IgD-negative memory B cell (primary cell): ENCODE results near the gene C12orf57. TPM values are rescaled to one million over a fixed set of nuclear protein-coding genes. Genes with fewer than 3 reads are reported as not detected.
A peak's percentile ranks its signal among the peaks of the same experiment; 100 is the strongest.

ENCODE experiments used
- H3K27ac Mint-ChIP-seq, 3 donors: one replicate each; pipeline ENCODE4 v1.8.0; 2020 to 2022; ENCODE audit warnings: mild to moderate bottlenecking in 3 of 3, mixed read lengths in 3 of 3, moderate library complexity in 1 of 3
- H3K27me3 Mint-ChIP-seq: one replicate; pipeline ENCODE4 v1.8.0; 2021; ENCODE audit warnings: mixed read lengths
- H3K36me3 Mint-ChIP-seq: one replicate; pipeline ENCODE4 v1.8.0; 2020; ENCODE audit warnings: mild to moderate bottlenecking, mixed read lengths
- H3K4me1 Mint-ChIP-seq, 3 donors: one replicate each; pipeline ENCODE4 v1.8.0; 2020 to 2022; ENCODE audit warnings: mixed read lengths in 3 of 3, mild to moderate bottlenecking in 1 of 3
- H3K4me3 Mint-ChIP-seq, 4 donors: one replicate each; pipeline ENCODE4 v1.8.0; 2020 to 2022; ENCODE audit warnings: mild to moderate bottlenecking in 4 of 4, mixed read lengths in 4 of 4, moderate library complexity in 3 of 4
- H3K9me3 Mint-ChIP-seq, 3 donors: one replicate each; pipeline ENCODE4 v1.8.0; 2020 to 2021; ENCODE audit warnings: mixed read lengths in 3 of 3, mild to moderate bottlenecking in 1 of 3
- polyA plus RNA-seq: library from polyadenylated mRNA; unstranded; fragments of 300-500 nt; fragmentation: Illumina TruSeq; gene quantifications from one replicate; pipeline ENCODE4 v1.2.3, GENCODE V29; 2021

C12orf57 gene
- polyA plus RNA-seq, 1 donor from 2014 or later, result 141 TPM

DNA sequence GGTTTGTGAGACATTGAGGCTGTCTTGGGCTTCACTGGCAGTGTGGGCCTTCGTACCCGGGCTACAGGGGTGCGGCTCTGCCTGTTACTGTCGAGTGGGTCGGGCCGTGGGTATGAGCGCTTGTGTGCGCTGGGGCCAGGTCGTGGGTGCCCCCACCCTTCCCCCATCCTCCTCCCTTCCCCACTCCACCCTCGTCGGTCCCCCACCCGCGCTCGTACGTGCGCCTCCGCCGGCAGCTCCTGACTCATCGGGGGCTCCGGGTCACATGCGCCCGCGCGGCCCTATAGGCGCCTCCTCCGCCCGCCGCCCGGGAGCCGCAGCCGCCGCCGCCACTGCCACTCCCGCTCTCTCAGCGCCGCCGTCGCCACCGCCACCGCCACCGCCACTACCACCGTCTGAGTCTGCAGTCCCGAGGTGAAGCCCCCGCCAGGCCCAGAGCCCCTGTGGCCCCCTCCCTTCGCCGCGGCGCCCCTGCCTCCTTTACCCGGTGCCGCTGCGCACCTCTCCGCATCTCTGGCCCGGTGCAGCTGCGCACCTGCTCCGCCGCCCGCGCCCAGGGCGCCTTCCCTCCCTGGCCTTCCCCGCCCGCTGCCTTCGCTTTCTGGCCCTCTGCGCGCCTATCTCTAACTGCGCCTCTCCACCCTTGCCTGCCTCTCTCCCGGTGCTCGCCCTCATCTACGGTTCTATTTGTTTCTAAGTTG is 29.4 kb upstream of the C12orf57 start, which contains the start of gene ENO2:
TSS of gene ENO2 (plus strand) at position 335 of the 701 bp plus-strand sequence. CDS start 1,253 bp downstream, outside the sequence.
- H3K36me3 Mint-ChIP-seq, result peaks cover 1% of the 10 kb centered on the region
- H3K27ac Mint-ChIP-seq, result peak within 1 kb of the TSS; percentile 82 to 95 (median 92)
- peaks cover 4% of the 10 kb centered on the region for H3K27me3 Mint-ChIP-seq
- H3K4me1 Mint-ChIP-seq, result peaks cover 9 to 14% (median 14%) of the 10 kb centered on the region in 3 donors
- peak within 1 kb of the TSS; percentile 90 to 99 (median 94) for H3K4me3 Mint-ChIP-seq
- H3K9me3 Mint-ChIP-seq, result no peaks in the 10 kb centered on the region

DNA sequence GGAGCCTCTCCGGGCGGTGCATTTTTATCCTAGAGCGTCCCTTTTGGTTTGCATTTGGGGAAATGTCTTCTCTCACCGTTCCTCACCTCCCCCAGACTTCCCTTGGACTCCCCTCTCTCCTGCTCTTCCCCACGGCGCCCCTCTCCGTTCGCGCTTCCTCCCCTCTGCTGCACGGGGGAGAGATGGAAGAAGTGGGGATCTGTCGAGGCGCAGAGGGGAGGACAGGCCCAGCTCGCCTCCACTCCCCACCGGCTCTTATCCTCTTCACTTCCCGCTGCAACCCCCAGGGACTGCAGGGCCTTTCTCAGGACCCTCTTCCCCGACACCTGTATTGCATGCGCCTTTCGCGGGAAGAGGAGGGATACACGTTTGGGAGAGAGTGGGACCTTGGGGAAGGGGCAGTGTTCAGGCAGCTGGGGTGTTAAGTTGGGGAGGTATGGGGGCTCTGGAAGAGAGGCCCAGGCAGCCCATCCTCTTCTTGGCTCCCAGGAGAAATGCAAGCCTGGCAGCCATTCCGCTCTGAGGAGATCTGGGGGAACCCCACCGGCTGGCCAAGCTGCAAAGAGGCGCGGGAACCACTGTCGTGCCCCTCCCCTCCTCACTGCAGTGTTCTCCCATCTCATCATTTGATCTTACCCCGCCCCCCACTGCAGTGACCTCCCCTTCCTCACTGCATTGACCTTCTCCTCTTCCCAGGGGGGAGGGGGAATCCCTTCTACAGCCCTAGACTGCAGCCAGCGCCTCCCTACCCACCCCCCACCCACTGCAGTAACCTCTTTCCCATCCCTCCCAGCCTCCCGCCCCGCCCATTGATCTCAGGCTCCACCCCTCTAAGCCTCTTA is 28.7 kb upstream of the C12orf57 start:
- Mint-ChIP-seq H3K27ac (peak overlapping the region; percentile 82 to 95 (median 92)), H3K27me3 (peaks cover 4% of the 10 kb centered on the region), H3K36me3 (peaks cover 1% of the 10 kb centered on the region), H3K9me3 (no peaks in the 10 kb centered on the region), H3K4me3 (peak overlapping the region; percentile 90 to 99 (median 94)), H3K4me1 (peaks cover 12 to 21% (median 18%) of the 10 kb centered on the region in 3 donors)

GRCh38 chr12:6915789-6916285 is 28.0 kb upstream of the C12orf57 start:
- H3K4me3 Mint-ChIP-seq, result peak overlapping the region; percentile 57 to 99 (median 94)
- no peaks in the 10 kb centered on the region for H3K9me3 Mint-ChIP-seq
- peaks cover 1% of the 10 kb centered on the region for H3K36me3 Mint-ChIP-seq
- H3K4me1 Mint-ChIP-seq, result peaks cover 12 to 21% (median 18%) of the 10 kb centered on the region in 3 donors
- H3K27ac Mint-ChIP-seq, result peak overlapping the region in 1 of 3 donors; percentile 45
- peaks cover 4% of the 10 kb centered on the region for H3K27me3 Mint-ChIP-seq

DNA sequence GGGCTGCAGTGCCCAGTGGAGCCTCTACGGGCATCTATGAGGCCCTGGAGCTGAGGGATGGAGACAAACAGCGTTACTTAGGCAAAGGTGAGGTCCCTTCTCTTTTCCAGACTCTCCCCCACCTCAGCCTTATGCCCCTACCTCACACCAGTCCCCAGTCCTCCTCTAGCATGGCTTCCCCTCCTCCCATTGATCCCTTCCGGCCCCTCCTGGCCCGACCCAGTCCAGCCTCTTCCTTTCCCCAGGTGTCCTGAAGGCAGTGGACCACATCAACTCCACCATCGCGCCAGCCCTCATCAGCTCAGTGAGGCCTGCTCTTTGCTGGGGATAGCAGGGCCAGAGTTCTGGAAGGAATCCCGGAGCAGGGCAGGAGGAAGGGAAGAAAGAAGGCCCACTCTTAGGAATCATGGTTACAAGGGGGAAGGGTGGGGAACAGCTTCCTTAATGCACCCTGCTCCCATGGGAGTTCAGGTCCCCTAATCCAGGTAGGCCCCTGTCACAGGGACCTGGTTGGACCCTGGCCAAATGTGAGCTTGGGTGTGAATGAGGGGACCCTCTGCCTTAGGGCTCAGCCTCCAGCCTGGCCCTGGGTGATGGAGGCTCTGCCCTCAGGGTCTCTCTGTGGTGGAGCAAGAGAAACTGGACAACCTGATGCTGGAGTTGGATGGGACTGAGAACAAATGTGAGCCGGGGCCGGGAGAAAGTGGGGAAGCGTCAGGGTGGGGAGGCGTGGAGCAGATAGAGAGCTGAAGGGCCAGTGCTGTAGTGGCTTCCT is 27.2 kb upstream of the C12orf57 start:
- peak overlapping the region in 1 of 4 donors; percentile 34 for H3K4me3 Mint-ChIP-seq
- no peaks in the 10 kb centered on the region for H3K9me3 Mint-ChIP-seq
- H3K36me3 Mint-ChIP-seq, result peaks cover 1% of the 10 kb centered on the region
- peak overlapping the region in 2 of 3 donors; percentile 45 to 59 for H3K27ac Mint-ChIP-seq
- peaks cover 12 to 21% (median 21%) of the 10 kb centered on the region in 3 donors for H3K4me1 Mint-ChIP-seq
- H3K27me3 Mint-ChIP-seq, result peaks cover 4% of the 10 kb centered on the region

DNA sequence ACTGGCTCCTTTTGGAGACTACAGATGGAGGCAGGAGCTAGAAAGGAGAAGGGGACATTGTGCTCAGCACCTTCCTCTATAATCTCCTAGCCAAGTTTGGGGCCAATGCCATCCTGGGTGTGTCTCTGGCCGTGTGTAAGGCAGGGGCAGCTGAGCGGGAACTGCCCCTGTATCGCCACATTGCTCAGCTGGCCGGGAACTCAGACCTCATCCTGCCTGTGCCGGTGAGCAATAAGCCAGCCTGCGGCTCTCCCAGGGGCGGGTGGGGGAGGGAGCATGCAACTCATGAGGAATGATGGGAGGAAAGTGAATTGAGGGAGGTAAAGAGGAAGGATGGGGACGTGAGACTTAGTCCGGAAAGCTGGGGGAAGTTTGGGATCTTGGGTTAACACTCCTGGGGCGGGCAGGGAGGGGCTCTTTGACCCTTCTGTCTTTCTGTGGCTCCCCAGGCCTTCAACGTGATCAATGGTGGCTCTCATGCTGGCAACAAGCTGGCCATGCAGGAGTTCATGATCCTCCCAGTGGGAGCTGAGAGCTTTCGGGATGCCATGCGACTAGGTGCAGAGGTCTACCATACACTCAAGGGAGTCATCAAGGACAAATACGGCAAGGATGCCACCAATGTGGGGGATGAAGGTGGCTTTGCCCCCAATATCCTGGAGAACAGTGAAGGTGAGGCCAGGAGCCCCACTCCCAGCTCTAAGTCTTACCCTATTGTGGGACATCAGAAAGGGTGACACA is 26.2 kb upstream of the C12orf57 start:
- no peak overlapping the region for H3K27ac Mint-ChIP-seq
- peaks cover 4% of the 10 kb centered on the region for H3K27me3 Mint-ChIP-seq
- H3K4me3 Mint-ChIP-seq, result peak overlapping the region in 1 of 4 donors; percentile 78
- peaks cover 22 to 31% (median 22%) of the 10 kb centered on the region in 3 donors for H3K4me1 Mint-ChIP-seq
- H3K36me3 Mint-ChIP-seq, result peaks cover 1% of the 10 kb centered on the region
- H3K9me3 Mint-ChIP-seq, result no peaks in the 10 kb centered on the region

DNA sequence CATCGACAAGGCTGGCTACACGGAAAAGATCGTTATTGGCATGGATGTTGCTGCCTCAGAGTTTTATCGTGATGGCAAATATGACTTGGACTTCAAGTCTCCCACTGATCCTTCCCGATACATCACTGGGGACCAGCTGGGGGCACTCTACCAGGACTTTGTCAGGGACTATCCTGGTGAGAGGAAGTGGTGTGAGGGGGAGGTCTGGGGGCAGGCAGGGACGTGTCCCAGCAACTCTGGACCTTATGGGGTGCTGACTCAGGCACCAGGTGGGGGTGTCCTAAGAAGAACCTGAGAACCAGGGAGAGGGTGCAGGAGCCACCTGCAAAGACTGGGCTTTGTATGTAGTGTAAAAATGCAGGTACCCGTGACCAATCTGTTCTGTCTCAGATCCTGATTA is 24.2 kb upstream of the C12orf57 start:
- H3K4me3 Mint-ChIP-seq, result peak overlapping the region in 1 of 4 donors; percentile 42
- no peaks in the 10 kb centered on the region for H3K9me3 Mint-ChIP-seq
- peaks cover 30 to 44% (median 35%) of the 10 kb centered on the region in 3 donors for H3K4me1 Mint-ChIP-seq
- peaks cover 1% of the 10 kb centered on the region for H3K36me3 Mint-ChIP-seq
- H3K27ac Mint-ChIP-seq, result no peak overlapping the region
- H3K27me3 Mint-ChIP-seq, result peaks cover 4% of the 10 kb centered on the region

DNA sequence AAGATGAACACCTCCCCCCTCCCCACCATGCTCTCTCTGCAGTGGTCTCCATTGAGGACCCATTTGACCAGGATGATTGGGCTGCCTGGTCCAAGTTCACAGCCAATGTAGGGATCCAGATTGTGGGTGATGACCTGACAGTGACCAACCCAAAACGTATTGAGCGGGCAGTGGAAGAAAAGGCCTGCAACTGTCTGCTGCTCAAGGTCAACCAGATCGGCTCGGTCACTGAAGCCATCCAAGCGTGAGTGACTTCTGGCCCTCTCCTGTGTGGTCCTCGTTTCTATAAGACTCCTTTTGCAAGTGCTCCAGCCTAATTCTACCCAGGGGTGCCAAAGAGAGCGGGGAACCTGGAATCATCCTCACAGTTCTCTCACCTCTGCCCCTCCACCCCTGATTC is 22.3 kb upstream of the C12orf57 start:
- peak overlapping the region in 1 of 4 donors; percentile 55 for H3K4me3 Mint-ChIP-seq
- peak overlapping the region in 2 of 3 donors; percentile 64 to 89 for H3K27ac Mint-ChIP-seq
- H3K9me3 Mint-ChIP-seq, result no peaks in the 10 kb centered on the region
- peaks cover 27 to 38% (median 36%) of the 10 kb centered on the region in 3 donors for H3K4me1 Mint-ChIP-seq
- H3K27me3 Mint-ChIP-seq, result no peaks in the 10 kb centered on the region
- peaks cover 1% of the 10 kb centered on the region for H3K36me3 Mint-ChIP-seq

DNA sequence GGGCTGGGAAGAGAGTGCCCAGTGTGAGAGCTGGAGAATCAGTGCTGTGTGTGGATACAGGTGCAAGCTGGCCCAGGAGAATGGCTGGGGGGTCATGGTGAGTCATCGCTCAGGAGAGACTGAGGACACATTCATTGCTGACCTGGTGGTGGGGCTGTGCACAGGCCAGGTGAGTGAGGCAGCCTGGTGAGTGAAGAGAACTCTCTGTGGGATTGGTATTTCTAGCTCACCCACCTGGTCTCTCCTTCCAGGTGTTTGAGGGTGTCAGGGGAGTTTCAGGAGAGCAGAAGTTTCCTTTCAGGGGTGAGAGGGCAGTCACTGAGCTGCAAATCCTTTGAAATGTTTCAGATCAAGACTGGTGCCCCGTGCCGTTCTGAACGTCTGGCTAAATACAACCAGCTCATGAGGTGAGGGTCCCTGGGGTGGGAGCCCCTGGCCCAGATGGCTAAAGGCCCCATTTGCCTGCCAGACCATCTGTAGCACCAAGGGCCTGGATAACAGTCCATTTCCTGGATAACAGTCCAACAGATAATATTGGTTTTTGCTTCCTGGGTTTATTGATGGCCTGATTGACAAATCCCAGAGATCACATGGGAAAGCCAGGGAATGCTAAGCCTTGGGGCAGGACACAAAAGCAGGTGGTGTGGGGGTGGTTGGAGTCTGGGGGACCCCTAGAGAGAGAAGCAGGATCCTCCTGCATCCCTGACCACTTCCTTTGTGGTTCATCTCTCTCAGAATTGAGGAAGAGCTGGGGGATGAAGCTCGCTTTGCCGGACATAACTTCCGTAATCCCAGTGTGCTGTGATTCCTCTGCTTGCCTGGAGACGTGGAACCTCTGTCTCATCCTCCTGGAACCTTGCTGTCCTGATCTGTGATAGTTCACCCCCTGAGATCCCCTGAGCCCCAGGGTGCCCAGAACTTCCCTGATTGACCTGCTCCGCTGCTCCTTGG is 21.6 kb upstream of the C12orf57 start:
- Mint-ChIP-seq H3K9me3 (no peaks in the 10 kb centered on the region), H3K27ac (peak overlapping the region; percentile 64 to 89 (median 89)), H3K27me3 (no peaks in the 10 kb centered on the region), H3K4me3 (peak overlapping the region; percentile 34 to 90 (median 64)), H3K4me1 (peaks cover 27 to 43% (median 36%) of the 10 kb centered on the region in 3 donors), H3K36me3 (no peaks in the 10 kb centered on the region)

- Mint-ChIP-seq H3K4me1 (peaks cover 27 to 43% (median 36%) of the 10 kb centered on the region in 3 donors), H3K36me3 (no peaks in the 10 kb centered on the region), H3K9me3 (no peaks in the 10 kb centered on the region), H3K4me3 (peak overlapping the region; percentile 34 to 90 (median 64)), H3K27me3 (no peaks in the 10 kb centered on the region), H3K27ac (peak overlapping the region; percentile 64 to 89 (median 89))
Measured at GRCh38 chr12:6923003-6923732, 20.7 kb upstream of the C12orf57 start.

DNA sequence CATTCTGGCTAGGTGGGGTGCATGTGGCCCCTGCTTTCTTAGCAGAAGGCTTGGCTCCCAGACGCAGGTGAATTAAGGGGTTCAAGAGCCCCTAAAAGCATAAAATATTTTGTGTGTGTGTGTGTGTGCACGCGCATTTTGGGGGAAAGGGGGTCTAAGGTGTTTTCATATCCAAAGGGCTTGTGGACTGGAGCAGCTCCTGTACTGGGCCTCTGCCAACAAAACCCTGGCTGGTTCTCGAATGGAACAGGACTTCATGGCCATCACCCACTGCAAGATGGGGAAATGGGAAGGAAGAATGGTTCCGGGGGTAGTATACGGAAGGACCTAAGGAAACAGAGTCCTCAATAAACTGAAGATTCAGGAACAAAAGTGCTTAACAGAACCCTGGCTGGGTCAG is 20.0 kb upstream of the C12orf57 start:
- no peaks in the 10 kb centered on the region for H3K27me3 Mint-ChIP-seq
- no peaks in the 10 kb centered on the region for H3K36me3 Mint-ChIP-seq
- H3K27ac Mint-ChIP-seq, result peak overlapping the region in 2 of 3 donors; percentile 64 to 86
- H3K4me1 Mint-ChIP-seq, result peaks cover 31 to 46% (median 37%) of the 10 kb centered on the region in 3 donors
- H3K9me3 Mint-ChIP-seq, result no peaks in the 10 kb centered on the region
- H3K4me3 Mint-ChIP-seq, result peak overlapping the region in 2 of 4 donors; percentile 54 to 90

- Mint-ChIP-seq H3K4me3 (peak overlapping the region in 2 of 4 donors; percentile 21 to 60), H3K27me3 (no peaks in the 10 kb centered on the region), H3K27ac (peak overlapping the region in 1 of 3 donors; percentile 53), H3K4me1 (peaks cover 34 to 51% (median 40%) of the 10 kb centered on the region in 3 donors), H3K9me3 (no peaks in the 10 kb centered on the region), H3K36me3 (no peaks in the 10 kb centered on the region)
Measured at GRCh38 chr12:6925239-6925539, 18.6 kb upstream of the C12orf57 start.

GRCh38 chr12:6925540-6926279 is 18.1 kb upstream of the C12orf57 start:
- no peaks in the 10 kb centered on the region for H3K36me3 Mint-ChIP-seq
- H3K27ac Mint-ChIP-seq, result peak overlapping the region in 2 of 3 donors; percentile 53 to 75
- H3K27me3 Mint-ChIP-seq, result no peaks in the 10 kb centered on the region
- peaks cover 35 to 52% (median 40%) of the 10 kb centered on the region in 3 donors for H3K4me1 Mint-ChIP-seq
- H3K9me3 Mint-ChIP-seq, result no peaks in the 10 kb centered on the region
- peak overlapping the region in 3 of 4 donors; percentile 59 to 94 (median 65) for H3K4me3 Mint-ChIP-seq
